Measurements from ENCODE around the gene AQP12B.

AQP12B gene

DNA sequence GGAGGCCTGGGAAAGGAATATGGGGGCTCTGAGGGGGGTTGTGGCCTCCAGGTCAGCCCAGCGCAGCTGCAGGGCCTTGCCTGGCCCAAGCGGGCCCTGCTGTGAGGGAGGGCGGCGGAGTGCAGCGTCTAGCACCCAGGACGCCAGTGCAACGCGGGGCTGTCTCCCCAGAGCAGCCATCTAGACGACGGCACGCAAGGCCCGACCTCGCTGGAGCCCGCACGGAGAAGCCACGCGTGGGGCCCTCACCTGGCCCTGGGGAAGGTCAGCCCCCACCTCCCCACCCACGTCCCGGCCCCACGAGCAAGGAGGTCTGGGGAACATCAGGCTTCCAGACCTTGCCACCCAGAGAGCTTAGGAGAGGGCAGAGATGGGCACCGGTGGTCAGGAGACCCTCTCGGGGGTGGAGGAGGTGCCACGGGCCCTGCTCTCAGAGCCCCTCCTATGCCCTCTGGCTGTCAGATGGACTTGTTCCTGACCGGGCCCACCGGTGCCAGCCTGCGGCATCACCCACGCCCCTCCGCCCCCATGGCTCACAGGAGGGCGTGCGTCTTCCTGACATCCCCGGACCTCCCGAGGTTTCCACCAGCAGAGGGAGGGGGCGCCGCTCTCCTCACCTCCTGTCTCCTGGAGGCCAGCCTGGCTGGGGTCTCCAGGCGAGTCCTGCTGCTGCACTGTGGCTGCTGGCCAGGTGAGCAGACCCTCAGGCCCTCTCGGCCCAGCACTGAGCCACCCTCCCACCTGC, 40.5 kb downstream of the AQP12B start:
- no peak overlapping the region for H3K4me3 ChIP-seq (ENCODE audit: low read depth, low read length)
- no peak for DNase-seq (ENCODE audit: low read depth)

DNA sequence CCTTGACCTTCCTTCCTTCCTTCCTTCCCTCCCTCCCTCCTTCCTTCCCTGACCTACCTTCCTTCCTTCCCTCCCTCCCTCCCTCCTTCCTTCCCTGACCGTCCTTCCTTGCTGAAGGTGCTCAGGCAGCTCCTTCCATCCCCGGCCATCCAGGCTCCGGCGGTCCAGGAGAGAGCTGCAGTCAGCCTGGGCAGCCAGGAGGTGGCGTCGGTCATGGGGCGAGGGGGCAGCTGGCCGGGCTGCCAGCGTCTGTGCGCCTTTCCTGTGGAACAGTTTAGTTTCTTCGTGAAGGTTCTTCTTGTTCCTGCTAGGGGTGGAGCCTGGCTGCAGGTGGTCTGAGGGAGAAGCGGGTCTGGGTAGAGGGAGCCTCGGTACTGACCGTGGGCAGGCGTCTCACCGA, 41.7 kb downstream of the AQP12B start:
- DNase-seq (ENCODE audit: low read depth) = no peak
- no peak overlapping the region for H3K4me3 ChIP-seq (ENCODE audit: low read depth, low read length)

DNA sequence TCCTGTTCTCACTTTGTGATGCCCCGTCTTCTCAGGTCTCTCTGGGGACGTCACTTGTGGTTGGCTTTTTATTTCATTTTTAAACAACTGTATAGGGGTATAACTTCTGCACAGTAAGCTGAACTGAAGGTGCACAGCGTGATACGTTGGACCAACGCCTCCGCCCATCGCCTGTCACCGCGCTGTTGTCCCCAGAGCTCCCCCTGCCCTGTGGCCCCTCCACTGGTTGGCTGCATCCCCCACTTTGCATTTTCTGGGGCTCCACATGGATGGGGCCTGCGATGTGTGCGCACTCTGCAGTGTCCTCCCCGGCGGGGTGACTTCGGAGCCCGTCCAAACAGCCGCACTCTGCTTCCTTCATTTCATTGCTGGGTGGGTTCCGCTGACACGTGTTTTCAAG, 43.1 kb downstream of the AQP12B start:
- no peak for DNase-seq (ENCODE audit: low read depth)
- H3K4me3 ChIP-seq (ENCODE audit: low read depth, low read length) = no peak overlapping the region

DNA sequence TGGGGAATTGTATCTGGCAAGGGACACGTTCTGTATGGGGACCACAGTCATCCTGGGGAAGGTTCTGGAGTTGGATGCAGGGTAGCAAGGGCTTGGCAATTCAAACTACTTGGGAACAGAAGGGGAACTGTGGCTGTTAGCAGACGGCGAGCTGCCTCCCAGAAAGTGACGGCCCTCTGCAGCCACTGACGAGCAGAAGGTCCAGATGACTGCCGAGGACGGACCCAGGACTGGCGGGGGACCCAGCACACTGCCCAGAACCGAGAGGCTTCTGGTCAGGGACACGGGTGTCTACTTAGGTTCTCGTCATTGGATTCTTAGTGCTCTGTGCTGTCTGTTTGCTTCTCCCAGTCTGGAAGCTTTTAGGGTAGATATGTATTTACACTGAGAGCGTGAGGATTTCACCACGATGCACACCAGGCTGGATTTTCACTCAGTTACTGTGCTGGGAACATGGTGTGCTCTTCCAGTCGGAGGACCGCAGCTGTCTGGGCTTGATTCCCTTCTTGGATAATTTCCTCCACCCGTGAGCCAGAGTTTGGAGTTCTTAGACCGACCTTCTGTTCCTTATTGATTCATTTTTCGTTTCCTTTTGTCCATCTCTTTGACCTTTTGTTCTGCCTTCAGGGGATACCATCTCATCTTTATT, 44.0 kb downstream of the AQP12B start:
- DNase-seq (ENCODE audit: low read depth) = no peak
- H3K4me3 ChIP-seq (ENCODE audit: low read depth, low read length) = no peak overlapping the region

GRCh38 chr2:240637901-240638345, 44.8 kb downstream of the AQP12B start:
- no peak overlapping the region for H3K4me3 ChIP-seq (ENCODE audit: low read depth, low read length)
- no peak for DNase-seq (ENCODE audit: low read depth)

DNA sequence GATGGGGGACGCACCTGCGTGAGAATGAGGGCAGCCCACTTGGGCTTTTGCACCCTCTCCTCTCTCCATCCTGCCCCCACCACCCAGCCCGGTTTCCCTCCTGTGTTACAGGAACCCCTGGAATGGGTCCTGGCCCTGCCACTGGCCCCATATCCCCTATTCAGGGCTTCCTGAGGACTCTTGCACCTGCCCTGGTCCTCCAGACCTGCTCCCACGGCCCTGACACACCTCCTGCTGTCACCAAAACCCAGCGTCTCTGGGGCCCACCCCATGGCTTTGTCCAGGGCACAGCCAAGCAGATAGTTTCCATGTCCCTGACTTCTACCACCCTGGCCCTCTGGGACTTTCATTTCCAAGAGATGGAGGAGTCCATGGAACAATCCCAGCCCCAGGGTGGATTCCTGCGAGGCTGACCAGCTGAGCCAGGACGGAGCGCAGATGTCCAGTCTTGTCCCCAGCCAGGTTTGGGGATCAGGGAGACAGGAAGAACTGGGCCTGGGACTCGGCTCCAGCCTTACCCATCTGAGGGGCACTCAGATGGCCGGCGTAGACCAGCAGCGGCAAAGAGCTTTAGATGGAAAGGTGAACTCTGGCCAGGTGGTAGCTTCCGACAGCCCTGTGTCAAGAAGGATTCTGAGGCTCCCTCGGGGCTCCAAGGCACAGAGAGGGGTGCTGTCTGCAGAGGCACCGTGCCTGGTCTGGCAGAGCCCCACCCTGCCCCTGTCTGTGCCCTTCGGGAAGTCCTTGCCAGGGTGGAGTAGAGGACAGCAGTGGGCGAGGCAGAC, 45.4 kb downstream of the AQP12B start:
- no peak overlapping the region for H3K4me3 ChIP-seq (ENCODE audit: low read depth, low read length)
- DNase-seq (ENCODE audit: low read depth) = no peak

DNA sequence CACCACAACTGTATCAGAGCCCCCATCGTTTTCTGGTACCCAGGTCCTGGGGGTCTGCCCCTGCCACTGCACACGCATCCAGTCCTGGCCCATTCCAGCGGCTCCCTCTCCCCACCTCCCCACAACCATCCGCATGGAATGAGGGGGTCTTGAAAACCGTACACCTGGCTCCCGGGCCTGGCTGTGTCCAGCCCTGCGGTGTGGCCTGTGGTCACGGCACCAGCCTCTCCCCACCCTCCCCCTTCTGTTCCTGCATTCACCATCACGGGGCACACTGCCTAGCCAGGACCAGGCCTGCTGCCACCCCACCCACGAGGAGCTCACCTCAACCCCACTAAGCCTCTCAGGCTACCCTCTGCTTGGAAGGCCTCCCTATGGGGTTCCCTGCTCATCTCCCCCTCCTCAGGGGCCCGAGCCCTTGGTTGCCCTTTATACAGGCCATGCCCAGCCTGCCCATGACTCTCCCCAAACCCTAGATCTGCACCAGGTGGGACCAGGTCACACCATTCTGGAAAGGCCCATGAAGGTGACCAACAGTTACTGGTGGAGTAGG, 46.0 kb downstream of the AQP12B start:
- DNase-seq (ENCODE audit: low read depth) = no peak
- no peak overlapping the region for H3K4me3 ChIP-seq (ENCODE audit: low read depth, low read length)

- no peak overlapping the region for H3K4me3 ChIP-seq (ENCODE audit: low read depth, low read length)
- no peak for DNase-seq (ENCODE audit: low read depth)
These were observed 46.6 kb downstream of the AQP12B start for GRCh38 chr2:240635998-240636547.

DNA sequence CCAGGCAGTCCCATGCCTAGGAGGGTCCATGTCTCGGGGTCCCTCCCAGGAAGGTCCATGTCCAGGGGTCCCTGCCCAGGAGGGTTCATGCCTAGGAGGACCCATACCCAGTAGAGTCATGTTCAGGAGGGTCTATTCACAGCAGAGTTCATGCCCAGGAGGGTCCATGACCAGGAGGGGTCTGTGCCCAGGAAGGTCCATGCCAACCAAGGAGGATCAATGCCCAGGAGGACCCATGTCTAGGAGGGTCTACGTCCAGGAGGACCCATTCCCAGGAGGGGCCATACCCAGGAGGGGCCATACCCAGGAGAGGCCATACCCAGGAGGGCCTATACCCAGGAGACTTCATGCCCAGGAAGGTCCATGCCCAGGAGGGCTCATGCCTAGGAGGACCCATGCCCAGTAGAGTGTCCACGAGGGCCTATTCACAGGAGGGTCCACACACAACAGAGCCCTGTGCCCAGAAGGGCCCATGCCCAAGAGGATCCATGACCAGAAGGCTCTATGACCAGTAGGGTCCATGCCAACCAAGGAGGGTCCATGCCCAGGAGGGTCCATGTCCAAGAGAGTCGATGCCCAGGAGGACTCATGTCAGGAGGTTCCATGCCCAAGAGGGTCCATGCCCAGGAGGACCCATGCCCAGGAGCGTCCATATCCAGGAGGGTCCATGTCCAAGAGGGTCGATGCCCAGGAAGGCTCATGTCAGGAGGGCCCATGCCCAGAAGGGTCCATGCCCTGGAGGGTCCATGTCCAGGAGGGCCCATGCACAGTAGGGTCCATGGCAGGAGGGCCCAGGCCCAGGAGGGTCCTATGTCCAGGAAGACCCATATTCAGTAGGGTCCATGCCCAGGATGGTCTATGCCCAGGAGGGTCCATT, 47.3 kb downstream of the AQP12B start:
- no peak for DNase-seq (ENCODE audit: low read depth)
- no peak overlapping the region for H3K4me3 ChIP-seq (ENCODE audit: low read depth, low read length)

DNA sequence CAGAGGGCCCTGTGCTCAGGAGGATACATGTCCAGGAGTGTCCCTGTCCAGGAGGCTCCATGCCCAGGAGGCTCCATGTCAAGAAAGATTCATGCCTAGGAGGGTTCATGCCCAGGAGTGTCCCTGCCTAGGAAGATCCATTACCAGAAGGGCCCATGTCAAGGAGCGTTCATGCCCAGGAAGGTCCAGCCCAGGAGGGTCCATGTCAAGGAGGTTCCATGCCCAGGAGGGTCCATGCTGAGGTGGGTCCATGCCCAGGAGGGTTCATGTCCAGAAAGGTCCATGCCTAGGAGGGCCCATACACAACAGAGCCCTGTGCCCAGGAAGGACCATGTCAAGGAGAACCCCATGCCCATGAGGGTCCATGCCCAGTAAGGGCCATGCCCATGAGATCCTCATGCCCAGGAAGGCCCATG, 50.4 kb downstream of the AQP12B start:
- H3K4me3 ChIP-seq (ENCODE audit: low read depth, low read length) = no peak overlapping the region
- DNase-seq (ENCODE audit: low read depth) = no peak

- no peak overlapping the region for H3K4me3 ChIP-seq (ENCODE audit: low read depth, low read length)
- no peak for DNase-seq (ENCODE audit: low read depth)
These were observed 51.0 kb downstream of the AQP12B start for GRCh38 chr2:240631548-240632305.

DNA sequence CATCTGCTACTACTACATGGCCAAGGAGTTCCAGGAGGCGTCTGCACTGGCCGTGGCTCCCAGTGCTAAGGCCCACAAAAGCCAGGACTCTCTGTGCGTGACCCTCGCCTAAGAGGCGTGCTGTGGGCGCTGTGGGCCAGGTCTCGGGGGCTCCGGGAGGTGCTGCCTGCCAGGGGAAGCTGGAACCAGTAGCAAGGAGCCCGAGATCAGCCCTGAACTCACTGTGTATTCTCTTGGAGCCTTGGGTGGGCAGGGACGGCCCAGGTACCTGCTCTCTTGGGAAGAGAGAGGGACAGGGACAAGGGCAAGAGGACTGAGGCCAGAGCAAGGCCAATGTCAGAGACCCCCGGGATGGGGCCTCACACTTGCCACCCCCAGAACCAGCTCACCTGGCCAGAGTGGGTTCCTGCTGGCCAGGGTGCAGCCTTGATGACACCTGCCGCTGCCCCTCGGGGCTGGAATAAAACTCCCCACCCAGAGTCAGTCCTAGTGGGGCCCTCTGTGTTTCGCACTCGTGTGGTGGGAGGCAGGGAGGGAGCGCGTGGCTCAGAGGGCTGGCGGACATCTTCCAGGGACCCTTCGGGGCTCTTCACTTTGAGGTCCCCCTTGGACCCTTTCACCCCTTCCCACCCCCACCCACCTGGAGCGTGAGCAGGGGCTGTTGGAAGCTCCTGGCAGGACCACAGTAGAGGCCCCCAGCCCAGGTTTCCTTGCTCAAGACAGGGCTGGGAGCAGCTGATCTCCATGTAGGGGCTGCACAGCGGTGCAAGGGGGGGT, 51.7 kb downstream of the AQP12B start:
- H3K4me3 ChIP-seq (ENCODE audit: low read depth, low read length) = no peak overlapping the region
- DNase-seq (ENCODE audit: low read depth) = no peak

DNA sequence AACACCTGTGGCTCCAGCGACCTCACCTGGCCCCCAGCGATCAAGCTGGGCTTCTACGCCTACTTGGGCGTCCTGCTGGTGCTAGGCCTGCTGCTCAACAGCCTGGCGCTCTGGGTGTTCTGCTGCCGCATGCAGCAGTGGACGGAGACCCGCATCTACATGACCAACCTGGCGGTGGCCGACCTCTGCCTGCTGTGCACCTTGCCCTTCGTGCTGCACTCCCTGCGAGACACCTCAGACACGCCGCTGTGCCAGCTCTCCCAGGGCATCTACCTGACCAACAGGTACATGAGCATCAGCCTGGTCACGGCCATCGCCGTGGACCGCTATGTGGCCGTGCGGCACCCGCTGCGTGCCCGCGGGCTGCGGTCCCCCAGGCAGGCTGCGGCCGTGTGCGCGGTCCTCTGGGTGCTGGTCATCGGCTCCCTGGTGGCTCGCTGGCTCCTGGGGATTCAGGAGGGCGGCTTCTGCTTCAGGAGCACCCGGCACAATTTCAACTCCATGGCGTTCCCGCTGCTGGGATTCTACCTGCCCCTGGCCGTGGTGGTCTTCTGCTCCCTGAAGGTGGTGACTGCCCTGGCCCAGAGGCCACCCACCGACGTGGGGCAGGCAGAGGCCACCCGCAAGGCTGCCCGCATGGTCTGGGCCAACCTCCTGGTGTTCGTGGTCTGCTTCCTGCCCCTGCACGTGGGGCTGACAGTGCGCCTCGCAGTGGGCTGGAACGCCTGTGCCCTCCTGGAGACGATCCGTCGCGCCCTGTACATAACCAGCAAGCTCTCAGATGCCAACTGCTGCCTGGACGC, 52.5 kb downstream of the AQP12B start:
- DNase-seq (ENCODE audit: low read depth) = no peak
- H3K4me3 ChIP-seq (ENCODE audit: low read depth, low read length) = no peak overlapping the region

GRCh38 chr2:240629619-240629967, 53.1 kb downstream of the AQP12B start:
- DNase-seq (ENCODE audit: low read depth) = no peak
- no peak overlapping the region for H3K4me3 ChIP-seq (ENCODE audit: low read depth, low read length)

DNA sequence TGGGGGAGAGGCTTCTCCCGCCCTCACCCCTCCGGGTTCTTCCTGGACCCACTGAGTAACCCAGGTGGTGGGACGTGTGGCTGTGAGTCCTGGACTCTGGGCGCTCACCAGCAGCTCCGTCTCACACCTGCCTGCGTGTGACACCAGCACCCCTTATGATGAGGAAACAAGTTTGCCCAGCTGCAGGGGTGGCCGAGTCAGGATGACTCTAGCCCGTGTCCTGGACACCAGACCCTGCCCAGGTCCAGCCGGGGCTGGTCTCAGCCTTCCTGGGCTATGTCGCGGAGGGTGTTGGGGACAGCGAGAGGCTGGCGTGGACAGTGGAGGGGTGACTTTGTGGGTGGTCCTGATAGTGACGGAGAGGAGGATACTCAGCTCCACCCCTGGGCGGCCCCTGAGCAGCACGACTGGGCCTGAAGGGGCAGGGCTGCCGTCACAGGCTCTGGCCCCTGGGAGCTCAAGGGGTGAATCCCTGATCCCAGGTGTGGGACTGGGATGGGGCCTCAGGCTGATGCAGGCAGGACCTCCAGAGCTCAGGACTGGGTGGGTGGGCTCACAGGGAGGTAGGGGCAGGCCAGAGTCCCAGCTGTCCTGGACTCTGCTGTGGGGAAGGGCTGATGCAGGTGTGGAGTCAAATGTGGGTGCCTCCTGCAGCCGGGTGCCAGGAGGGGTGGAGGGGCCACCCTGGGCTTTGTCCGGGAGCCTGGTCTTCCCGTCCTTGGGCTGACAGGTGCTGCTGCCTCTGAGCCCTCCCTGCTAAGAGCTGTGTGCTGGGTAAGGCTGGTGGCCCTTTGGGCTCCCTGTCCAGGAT, 53.7 kb downstream of the AQP12B start:
- no peak overlapping the region for H3K4me3 ChIP-seq (ENCODE audit: low read depth, low read length)
- no peak for DNase-seq (ENCODE audit: low read depth)

- no peak for DNase-seq (ENCODE audit: low read depth)
- H3K4me3 ChIP-seq (ENCODE audit: low read depth, low read length) = no peak overlapping the region
These were observed 54.2 kb downstream of the AQP12B start for GRCh38 chr2:240628507-240628807.
